NCI-H1105 treated with DMSO at 0.1 percent for 48 hours (cell line): ENCODE results near the gene ASB1.
A peak's percentile ranks its signal among the peaks of the same experiment; 100 is the strongest.

ENCODE experiments used
- DNase-seq: peaks from one replicate; lab custom pipeline; 2025; lab: John Stamatoyannopoulos, UW

The ASB1 gene, protein sequence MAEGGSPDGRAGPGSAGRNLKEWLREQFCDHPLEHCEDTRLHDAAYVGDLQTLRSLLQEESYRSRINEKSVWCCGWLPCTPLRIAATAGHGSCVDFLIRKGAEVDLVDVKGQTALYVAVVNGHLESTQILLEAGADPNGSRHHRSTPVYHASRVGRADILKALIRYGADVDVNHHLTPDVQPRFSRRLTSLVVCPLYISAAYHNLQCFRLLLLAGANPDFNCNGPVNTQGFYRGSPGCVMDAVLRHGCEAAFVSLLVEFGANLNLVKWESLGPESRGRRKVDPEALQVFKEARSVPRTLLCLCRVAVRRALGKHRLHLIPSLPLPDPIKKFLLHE

DNA sequence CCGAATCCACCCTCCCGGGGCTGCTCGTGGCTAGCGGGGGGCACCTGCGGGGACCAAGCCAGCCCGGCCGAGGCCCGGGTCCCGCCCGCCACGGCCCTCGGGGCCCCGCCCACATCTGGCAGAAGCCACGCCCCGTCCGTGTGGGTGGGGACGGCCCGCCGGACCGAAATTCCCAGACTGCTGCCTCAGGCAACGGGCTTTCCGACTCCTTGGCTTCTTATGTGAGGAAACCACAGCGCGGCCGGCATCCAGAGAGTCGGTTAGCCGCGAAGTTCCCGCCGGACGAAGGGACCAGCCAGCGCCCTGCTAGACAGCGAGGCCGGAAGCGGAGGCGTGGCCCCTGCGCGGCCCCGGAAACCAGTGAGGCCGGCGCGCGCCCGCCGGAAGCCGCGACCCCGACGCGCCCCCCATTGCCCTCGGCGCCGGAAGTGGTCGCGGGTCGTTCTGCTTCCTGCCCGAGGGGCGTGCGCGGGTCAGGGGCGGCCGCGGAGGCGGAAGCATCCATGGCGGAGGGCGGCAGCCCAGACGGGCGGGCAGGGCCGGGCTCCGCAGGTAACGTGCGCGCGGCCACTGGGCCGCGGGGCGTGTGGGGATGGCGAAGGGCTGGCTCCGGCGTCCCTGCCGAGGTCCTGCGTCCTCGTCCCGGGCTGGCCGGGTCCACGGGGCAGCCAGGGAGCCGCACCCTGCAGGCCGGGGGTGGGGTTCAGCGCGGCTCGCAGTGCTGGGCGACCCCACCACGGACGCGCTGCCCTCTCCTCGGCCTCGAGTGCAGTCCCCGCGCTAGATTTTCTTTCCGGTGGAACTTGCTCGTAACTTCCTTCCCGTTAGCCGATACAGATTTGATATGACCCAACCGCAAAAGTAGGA is at the start of gene ASB1:
Gene ASB1 (plus strand): TSS at position 360 of the 867 bp plus-strand sequence. CDS start 144 bp downstream, at position 504.
- DNase-seq, result peak; percentile 67

DNA sequence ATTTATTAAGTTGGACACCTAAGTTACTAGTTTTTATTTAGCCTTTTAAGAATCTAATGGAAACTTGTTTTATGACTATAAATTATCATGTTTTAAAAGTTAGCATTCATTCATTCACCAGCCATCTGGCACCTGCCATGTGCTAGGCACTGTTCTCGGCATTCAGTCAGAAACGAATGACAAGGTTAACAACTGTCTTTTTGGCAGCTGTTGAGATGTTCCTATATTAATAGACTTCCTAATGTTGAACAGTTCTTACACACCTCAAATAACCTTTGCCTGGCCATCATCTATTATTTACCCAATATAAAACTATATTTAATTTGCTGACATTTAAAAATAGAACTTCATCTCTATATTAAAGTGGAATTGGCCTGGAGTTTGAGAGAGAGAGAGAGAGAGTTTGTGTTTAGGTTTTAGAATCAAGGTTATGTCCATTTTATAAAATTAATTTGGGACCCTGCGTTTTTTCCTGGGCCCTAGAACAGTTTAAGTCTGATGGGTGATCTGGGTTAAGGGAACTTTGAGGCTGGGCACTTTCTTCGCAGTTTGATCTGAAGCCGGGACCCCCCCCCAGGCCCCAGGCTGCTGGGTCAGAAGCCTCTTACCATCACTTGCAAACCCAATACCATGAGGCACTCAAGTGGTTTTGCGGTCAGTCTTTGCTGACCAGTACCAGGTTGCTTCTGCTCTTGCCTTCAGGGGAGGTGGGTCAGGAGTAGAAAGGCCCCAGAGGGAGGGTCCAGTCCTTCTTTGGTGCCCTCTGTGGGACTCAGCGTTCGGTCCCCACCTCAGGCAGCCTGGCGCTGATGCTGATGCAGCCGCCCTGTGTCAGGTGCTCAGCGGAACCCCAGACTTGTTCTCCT is 48.3 kb upstream of the ASB1 start:
- DNase-seq, result no peak

DNA sequence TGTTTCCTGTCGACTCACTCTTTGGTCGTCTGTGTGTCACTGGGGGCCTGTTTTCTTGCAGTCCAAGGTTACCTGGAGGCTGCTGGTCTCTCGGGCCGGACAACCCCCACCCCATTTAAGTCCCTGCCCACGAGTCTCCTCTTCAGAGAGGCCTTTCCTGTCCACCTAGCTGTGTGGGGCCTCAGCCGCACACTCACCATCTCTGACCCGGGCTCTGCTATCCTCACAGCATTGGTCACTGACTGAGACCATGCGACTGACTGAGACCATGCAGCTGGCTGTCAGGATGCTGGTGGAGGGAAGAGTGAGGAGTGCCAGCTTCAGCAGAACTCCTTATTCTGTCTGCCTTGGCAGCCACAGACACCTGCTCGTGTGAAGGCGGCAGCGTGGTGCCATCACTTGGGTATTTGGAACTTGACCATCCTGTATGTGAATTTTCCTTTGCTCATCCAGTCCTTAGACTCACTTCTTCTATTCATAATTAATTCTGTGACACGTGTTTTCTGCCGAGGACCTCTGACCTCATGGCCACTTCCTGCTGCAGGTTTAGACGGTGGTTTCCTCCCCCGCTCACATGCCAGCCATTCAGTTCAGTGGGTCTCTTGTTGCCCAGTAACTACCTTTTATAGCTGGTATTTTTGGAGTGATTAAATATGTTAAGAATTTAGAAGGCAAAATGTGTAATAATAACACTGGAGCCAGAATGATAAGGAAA is 47.5 kb upstream of the ASB1 start:
- no peak for DNase-seq

- DNase-seq, result no peak
These were observed 46.4 kb upstream of the ASB1 start for GRCh38 chr2:238380336-238380735.

DNA sequence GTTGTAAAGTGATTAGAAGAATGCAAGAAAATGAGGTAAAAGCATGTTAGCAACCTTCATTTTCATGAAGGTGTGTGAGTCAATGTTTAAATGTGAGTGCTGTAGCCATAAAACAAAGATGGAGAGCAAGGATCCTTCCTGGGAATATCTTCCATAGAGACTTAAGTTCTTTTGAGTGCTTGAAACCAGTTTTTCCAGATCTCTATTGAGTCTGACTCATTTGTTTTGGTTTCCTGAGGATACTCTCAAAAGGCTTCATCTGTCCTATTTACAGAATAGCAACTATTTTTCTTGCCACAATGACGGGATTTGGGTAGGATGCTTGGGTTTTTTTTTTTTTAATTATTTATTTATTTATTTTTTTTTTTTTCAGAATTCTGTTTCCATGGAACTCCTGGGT is 45.9 kb upstream of the ASB1 start:
- DNase-seq, result no peak

DNA sequence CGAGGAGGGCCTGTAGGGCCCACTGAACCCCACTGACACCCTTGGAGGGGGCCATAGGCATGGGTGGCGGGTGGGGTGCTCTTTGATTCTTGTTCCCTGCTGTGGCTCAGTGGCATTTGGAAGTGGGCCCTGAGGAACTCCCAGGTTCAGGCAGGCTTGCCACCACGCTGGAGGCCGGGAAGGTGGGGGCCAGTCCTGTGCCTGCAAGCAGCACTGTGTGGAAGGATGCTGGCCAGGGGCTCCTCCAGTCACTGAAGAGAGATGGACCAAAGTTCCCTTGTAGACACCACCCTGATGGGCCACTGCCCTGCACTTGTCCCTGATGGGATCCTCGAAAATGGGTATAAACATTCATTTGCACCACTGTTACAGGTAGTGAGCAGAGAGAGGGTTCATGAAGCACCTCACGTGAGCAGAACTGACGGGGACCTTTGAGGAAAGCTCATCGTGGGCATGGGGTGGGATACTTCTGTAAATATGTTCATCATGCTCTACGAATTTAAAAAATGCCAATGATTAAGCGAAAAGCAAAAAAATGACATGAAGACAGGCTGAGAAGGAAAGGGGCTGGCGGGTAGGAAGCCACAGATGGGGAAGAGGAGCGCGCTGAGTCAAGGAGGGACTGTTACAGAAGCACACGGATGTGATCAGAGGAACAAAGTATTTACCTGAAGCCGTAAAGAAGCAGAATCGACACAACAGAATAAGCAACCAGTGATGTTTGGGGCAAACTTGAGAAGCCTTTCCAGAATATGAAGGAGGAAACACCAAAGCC is 45.2 kb upstream of the ASB1 start:
- no peak for DNase-seq

GRCh38 chr2:238382381-238382781 is 44.3 kb upstream of the ASB1 start:
- no peak for DNase-seq

DNA sequence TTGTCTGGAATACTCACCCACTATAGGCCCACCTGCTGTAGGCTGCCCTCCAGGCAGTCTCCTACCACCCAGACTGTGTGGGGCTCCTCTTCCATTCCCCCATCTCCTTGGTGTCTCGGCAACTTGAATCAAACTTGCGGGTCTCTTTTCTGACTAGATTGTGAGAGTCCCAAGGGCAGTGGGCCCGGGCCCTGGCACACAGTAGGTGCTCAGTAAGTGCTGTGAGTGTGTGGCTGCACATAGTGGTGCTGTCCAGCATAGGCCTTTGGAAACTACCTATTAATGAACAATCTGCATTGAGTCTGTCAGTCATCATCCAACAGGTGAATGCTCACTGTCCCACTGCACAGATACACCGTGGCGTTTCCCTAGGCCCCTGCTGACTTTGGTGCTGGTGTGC is 43.6 kb upstream of the ASB1 start:
- no peak for DNase-seq

DNA sequence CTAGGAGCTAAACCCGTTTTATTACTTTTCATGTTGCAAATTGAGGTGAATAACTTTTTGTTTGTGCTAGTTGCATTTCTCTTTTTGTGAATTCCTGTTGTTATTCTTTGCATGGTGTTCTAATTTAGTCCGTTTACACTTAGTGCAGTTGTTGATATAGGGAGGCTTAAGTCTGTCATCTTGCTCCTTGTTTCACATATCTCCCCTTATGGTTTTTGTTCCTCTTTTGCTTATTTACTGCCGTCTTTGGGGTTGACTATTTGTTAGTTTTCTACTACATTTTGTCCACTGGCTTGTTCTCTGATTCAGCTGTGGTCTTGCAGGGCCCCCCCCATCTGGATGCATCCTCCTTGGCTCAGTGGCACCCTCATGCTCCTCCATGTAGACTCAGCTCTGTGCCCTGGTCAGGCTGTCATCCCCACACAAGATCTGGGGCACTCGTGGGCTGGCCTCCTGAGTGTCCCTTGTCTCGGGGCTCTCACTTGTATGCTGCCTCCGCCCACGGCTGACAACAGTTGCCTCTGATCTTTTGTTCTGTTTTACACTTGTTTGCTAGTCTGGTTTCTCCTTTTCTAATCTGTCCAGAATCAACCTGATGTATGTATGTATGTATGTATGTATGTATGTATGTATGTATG is 42.9 kb upstream of the ASB1 start:
- DNase-seq, result no peak

DNA sequence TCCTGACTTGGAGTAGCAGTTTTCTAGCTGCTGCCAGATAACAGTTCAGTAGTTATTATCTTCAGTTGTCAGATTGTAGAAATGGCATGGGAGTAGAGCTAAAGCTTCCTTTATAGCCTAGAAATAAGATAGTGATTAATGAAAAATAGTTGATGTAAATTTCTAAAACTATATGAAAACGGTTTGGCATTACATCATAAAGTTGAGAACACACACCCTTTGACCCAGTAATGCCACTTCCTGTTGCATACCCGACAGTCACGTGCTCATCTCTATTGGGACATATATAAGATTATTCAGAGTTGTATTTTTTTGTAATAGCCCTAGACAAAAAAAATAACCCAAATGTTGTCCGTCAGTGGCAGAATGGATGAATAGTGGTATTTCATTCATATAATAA is 39.4 kb upstream of the ASB1 start:
- DNase-seq, result no peak

DNA sequence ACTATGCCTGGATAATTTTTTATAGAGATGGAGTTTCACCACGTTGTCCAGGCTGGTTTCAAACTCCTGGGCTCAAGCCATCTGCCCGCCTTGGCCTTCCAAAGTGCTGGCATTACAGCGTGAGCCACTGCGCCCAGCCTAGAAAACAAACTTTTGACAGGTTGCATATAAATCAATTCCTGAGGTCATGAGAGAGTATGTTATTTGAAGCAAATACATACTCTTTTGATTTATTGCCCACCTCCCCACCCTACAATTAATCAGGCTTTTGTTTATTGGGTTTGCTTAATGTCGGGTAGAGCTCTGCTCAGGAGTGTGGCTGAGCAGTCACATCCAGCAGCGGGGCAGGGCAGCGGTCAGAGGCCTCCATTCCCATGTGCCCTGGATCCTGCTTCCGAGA is 37.9 kb upstream of the ASB1 start:
- DNase-seq, result no peak

- DNase-seq, result peak; percentile 87
These were observed 36.6 kb upstream of the ASB1 start for GRCh38 chr2:238389988-238390589.

DNA sequence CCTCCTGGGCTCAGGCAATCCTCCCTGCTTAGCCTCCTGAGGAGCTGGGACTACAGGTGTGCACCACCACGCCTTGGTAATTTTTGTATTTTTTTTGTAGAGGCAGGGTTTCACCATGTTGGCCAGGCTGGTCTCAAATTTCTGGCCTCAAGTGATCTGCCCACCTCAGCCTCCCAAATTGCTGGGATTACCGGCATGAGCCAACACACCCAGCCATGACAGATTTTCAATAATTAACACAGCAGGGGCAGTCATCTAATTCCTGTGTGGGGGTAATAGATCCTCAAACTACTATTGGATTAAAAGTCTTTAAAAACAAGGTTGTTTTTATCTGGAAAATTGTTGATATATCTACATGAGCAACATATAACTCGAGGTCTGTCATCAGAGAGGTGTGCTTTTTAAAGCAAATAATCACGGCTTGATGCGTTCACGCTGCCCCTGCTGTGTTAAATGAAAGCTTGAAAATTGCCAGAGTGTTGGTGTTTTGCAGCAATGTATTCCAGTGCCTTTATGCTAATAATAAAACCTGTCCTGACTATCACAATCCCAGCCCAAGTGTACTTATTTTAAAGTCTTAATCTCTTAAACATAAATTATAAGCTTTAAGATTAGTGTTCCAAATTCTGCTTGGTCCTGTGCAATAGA is 35.6 kb upstream of the ASB1 start:
- DNase-seq, result no peak

GRCh38 chr2:238396663-238397062 is 30.1 kb upstream of the ASB1 start:
- DNase-seq, result no peak

- DNase-seq, result no peak
These were observed 29.4 kb upstream of the ASB1 start for GRCh38 chr2:238397356-238397755.

- DNase-seq, result no peak
These were observed 28.1 kb upstream of the ASB1 start for GRCh38 chr2:238398577-238398976.

GRCh38 chr2:238399094-238399493 is 27.6 kb upstream of the ASB1 start:
- no peak for DNase-seq

DNA sequence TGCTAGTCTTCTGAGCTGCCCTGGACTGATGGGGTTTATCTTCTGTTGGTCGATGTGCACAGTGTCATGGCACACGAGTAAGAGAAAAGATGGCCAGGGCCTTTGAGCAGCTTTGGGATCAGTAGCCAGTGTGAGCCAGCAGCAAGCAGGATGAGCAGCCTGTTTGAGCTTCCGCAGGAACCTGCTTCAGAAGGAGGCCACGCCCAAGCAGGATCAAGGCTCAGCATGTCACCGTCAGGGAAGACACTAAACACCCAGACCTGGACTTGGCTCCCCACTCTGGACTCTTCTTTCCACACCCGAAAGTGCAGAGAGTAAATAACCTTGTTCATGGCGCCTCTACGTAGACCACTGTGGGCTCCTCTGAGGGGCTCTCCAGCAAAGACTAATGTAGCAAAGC is 25.2 kb upstream of the ASB1 start:
- DNase-seq, result no peak

DNA sequence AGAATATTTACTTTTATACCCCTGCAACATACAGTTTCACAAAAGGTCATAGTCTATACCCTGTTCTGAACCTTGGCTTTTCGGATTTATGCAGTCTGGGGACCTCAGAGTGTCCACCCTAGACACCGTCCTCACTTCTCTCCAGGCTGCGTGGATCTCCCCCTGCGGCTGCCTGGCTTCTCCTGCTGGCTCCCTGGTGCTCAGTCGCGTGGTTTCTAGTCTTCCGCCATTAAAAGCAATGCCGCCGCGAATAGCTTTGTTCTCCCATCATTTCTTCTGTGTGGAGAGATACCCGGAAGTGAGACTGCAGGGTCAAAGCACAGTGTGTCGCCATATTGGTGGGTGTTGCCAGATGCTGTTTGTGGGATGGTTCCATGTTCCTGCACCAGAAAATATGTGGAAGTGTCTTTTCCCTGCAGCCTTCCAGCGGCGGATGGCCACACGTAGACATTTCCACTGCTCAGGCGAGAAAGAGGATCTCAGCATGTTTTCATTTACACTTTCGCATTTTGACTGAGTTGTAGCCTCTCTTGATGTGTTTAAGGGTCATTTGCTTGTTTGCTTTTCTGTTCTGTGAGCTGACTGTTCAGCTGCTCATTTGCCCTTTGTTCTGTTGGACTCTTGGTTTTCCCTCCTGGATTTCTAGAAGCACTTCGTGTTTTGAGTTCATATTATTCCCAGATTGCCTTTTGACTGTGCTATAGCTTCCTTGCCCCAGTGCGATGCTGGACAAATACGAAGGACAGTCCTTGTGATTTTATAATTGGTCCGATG is 22.9 kb upstream of the ASB1 start:
- DNase-seq, result no peak
